Amniotic epithelial cell (primary cell): ENCODE measurements around the gene SPACA6.
A peak's percentile ranks its signal among the peaks of the same experiment; 100 is the strongest.
"Not testable (repeated sequence)": the region's sequence is repeated elsewhere in the genome, so short reads cannot be mapped to it uniquely, and the experiment has no call there.

Experiments
- DNase-seq: peaks from one replicate; pipeline ENCODE4 v3.0.0-alpha.2; 2010; ENCODE audit warnings: low read depth

Gene SPACA6

GRCh38 chr19:51693260-51693659, at the start of gene SPACA6:
TSS of gene SPACA6 (plus strand) at chr19:51693330. CDS start at chr19:51693527, 197 bp downstream.
- no peak for DNase-seq

- no peak for DNase-seq
These were observed 48.4 kb upstream of the SPACA6 start for GRCh38 chr19:51644636-51645271.

GRCh38 chr19:51646730-51647129, 46.4 kb upstream of the SPACA6 start, which contains the start of gene SIGLEC14:
TSS of gene SIGLEC14 (minus strand) at chr19:51646825. CDS start at chr19:51646759, 66 bp downstream.
- DNase-seq = not testable (repeated sequence)

- no peak for DNase-seq
These were observed 45.8 kb upstream of the SPACA6 start for GRCh38 chr19:51647318-51647717.

- no peak for DNase-seq
These were observed 41.8 kb upstream of the SPACA6 start for GRCh38 chr19:51651216-51651846.

GRCh38 chr19:51652266-51652665, 40.9 kb upstream of the SPACA6 start:
- no peak for DNase-seq

- no peak for DNase-seq
These were observed 40.0 kb upstream of the SPACA6 start for GRCh38 chr19:51653162-51653561.

GRCh38 chr19:51654783-51655182, 38.3 kb upstream of the SPACA6 start:
- DNase-seq = no peak

GRCh38 chr19:51660975-51661600, 32.0 kb upstream of the SPACA6 start:
- peak; percentile 70 for DNase-seq

- DNase-seq = no peak
These were observed 29.5 kb upstream of the SPACA6 start for GRCh38 chr19:51663650-51664049.

GRCh38 chr19:51664131-51664530, 29.0 kb upstream of the SPACA6 start:
- DNase-seq = no peak

GRCh38 chr19:51664997-51665396, 28.1 kb upstream of the SPACA6 start:
- no peak for DNase-seq

GRCh38 chr19:51668216-51668615, 24.9 kb upstream of the SPACA6 start:
- no peak for DNase-seq

- not testable (repeated sequence) for DNase-seq
These were observed 17.1 kb upstream of the SPACA6 start for GRCh38 chr19:51675911-51676565.

GRCh38 chr19:51676566-51677083, 16.5 kb upstream of the SPACA6 start:
- DNase-seq = no peak

- no peak for DNase-seq
These were observed 12.7 kb upstream of the SPACA6 start for GRCh38 chr19:51680474-51680873.

- no peak for DNase-seq
These were observed 11.7 kb upstream of the SPACA6 start for GRCh38 chr19:51681286-51681941.

- DNase-seq = no peak
These were observed 7.0 kb upstream of the SPACA6 start for GRCh38 chr19:51686171-51686570.

GRCh38 chr19:51687791-51688670, 5.1 kb upstream of the SPACA6 start:
- DNase-seq = peak; percentile 73

GRCh38 chr19:51688671-51689571, 4.2 kb upstream of the SPACA6 start:
- peak; percentile 98 for DNase-seq
